GM21737 (cell line): ENCODE results near the gene RFTN2.
"Not testable (repeated sequence)": the region's sequence is repeated elsewhere in the genome, so short reads cannot be mapped to it uniquely, and the experiment has no call there.

Experiments
- ATAC-seq: cut with Tn5 transposase; IDR thresholded peaks from one replicate; pipeline ENCODE4 v1.9.1; 2021; ENCODE audit warnings: mild to moderate bottlenecking, moderate library complexity; ENCODE audit not compliant: unreplicated experiment

RFTN2 gene

DNA sequence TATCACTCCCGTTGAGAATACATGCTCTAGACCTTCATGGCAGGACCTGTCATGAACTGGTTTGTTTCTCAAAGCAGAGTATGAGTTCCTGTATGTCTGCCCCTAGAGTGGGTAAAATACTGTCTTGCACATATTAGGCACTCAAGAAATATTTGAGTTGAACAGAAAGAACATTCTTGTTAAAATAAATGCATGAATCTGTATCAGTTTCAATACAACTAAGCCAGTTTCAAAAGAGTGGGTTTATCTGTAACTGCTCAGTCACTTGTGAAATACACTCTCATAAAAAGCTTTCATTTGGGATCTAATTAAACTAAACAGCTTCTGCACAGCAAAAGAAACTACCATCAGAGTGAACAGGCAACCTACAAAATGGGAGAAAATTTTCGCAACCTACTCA is 69.2 kb downstream of the RFTN2 start:
- ATAC-seq, result peak; percentile 78

DNA sequence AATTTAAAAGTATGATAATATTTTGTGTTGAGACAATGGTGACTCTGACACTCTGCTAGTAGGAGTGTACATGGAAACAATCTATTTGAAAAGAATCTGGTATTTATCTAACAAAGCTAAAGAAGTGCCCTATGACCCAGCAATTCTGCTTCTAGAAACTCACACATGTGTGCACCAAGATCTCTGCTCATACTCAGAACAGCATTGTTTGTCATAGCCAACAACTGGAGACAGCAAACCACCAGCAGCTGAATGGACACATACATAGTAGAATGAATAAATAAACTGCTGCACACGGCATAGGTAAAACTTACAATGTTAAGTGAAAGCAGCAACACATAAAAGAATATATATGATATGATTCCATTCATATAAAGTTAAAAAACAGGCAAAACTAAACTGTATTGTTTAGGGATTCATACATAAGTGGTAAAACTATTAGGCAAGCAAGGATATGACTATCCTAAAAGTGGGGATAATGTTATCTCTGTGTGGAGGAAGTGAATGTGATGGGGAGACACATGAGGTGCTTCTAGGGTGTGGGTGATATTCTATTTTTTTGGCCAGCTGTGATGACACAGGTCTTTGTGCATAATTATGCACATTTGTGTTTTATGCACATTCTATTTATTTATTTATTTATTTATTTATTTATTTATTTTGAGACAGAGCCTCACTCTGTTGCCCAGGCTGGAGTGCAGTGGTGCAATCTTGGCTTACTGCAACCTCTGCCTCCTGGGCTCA is 71.1 kb downstream of the RFTN2 start:
- ATAC-seq, result no peak

DNA sequence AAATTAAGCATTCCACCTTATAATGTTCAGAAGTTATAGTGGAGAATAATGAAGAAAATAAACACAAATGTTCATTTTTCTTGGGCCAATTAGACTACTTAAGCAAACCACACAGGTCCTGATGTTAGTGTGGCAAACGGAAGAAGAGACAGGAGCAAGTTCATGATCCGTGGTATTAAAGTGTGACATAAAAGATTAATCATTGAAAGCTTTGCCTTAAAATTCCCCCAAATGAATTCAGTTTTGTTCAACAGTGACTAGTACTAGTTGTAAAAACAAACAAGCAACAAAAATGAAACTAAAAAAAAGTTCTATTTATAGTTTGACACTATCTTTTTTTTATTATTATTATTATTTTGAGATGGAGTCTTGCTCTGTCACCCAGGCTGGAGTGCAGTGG is 73.7 kb downstream of the RFTN2 start:
- ATAC-seq, result no peak

- ATAC-seq, result no peak
Measured at GRCh38 chr2:197600306-197600705, 75.1 kb downstream of the RFTN2 start.

- peak; percentile 50 for ATAC-seq
Measured at GRCh38 chr2:197599285-197599965, 76.0 kb downstream of the RFTN2 start.

- ATAC-seq, result no peak
Measured at GRCh38 chr2:197598450-197598849, 76.9 kb downstream of the RFTN2 start.

DNA sequence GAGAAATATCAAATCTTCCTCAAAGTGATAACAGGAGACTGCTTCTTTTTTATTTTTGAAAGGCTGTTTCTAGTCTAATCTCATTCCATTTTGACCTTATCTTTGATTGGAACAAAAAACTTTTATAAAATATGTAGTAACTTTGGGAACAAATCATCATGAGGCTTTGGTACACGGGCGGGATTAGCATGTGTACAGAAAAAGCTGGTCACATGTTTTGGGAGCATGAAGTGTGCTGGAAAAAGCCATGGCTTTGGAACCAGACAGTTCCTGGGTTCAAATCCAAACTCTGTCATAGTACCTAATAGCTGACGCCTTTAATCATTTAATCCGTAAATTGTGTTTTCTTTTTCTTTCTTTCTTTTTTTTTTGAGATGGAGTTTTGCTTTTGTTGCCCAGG is 78.2 kb downstream of the RFTN2 start:
- no peak for ATAC-seq

DNA sequence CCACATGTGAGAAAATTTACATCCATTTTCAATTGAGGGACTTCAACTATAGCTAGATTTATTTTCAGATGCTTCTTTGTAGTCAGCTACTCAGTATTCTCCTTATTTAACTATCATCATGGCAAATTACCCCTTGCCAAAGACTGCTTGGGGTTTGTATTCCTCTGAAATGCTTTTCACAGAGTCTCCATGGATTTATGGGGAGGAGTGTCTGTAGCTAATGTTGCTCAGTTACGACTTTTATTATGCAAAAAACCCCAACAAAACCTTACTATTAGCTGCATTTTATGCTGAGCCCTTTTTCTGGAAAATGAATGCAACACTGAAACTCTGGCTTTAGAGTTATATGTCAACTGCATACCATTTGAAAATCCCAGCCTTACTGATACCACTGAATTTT is 78.6 kb downstream of the RFTN2 start:
- ATAC-seq, result no peak

GRCh38 chr2:197591339-197592072 is 83.9 kb downstream of the RFTN2 start:
- no peak for ATAC-seq

GRCh38 chr2:197587255-197587654 is 88.1 kb downstream of the RFTN2 start:
- not testable (repeated sequence) for ATAC-seq

DNA sequence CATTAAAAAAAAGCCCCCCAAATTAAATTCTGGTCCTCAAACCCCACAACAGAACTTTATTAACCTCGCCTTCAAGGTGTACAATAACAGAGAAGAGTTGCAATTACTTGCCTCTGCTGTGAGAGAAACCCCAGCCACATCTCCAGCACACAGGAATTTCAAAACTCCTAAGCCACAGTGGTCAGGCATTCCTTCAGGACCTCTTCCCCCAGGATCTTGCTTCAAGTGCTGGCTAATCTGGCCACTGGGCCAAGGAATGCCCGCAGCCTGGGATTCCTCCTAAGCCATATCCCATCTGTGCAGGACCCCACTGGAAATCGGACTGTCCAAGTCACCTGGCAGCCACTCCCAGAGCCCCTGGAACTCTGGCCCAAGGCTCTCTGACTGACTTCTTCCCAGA is 95.2 kb downstream of the RFTN2 start:
- not testable (repeated sequence) for ATAC-seq

- ATAC-seq, result not testable (repeated sequence)
Measured at GRCh38 chr2:197578294-197578693, 97.1 kb downstream of the RFTN2 start.

DNA sequence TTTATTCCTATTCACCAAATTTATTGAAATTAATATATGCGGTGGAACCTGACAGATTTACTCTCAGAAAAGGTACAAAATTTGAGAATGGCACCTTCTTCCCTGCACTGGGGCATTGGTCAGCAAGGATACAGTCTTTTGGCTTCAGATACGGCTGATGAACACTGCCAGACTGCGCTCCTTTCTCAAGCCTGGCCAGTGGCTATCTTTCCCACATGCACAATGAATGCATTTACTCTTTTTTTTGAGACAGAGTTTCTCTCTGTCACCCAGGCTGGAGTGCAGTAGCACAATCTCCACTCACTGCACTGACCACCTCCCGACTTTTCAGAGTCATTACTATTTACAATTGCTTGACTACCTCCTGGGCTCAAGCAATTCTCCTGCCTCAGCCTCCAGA is 97.9 kb downstream of the RFTN2 start:
- no peak for ATAC-seq

DNA sequence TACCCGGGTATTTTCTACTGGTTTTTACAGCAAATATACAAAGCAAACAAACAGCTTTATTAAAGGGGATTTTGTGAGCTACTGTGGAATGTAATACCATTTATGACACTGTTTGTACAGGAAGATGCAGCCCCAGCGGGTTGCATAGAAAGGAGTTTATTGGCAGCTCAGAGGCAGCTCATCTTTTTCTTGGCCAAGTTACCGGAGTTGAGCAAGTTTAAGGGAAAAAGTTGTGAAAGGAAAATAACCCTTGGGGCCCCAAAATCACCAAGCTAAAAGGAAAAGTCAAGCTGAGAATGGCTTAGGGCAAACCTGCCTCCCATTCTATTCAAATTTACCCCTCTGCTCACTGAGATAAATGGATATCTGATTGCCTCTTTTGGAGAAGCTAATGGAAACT is 98.8 kb downstream of the RFTN2 start:
- ATAC-seq, result no peak

GRCh38 chr2:197575987-197576386 is 99.4 kb downstream of the RFTN2 start:
- no peak for ATAC-seq

DNA sequence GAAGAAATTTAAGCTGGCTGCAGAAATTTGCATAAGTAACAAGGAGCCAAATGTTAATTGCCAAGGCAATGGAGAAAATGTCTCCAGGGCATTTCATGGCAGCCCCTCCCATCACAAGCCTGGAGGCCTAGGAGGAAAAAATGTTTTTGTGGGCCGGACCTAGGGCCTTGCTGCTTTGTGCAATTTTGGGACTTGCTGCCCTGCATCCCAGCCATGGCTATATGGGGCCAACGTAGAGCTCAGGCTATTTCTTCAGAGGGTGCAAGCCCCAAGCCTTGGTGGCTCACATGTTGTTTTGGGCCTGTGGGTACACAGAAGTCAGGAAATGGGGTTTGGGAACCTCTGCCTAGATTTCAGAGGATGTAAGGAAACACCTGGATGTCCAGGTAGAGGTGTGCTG is 101.8 kb downstream of the RFTN2 start:
- no peak for ATAC-seq

DNA sequence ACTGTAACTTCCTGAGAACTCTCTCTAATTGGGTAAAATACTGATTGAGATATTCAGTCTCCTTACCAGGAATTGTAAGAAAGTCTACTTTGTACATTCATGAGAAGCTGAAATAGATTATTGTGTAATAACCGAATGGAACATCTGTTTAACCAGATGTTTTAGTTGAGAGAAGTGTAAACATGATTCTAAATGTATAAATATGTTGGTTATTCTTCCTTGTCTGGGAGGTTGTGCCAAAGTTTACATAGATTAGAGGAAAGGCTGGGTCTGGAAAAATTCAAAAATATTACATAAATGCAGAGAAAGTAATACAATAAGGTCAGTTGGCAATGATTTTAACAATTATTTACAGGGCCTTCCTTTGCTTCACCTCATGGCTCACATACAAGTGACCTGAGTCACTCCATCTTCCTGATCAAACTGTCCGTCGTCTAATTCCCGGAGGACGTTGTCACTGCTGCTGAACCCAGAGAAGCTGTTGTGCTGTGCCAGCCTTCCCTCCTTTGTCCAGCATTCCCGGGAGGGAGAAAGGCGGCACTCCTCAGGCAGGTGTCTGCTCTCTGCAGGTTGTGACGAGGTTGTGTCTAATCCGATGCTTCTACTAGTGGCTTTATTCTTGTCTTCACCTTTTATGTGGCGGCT is 103.6 kb downstream of the RFTN2 start:
- ATAC-seq, result no peak

GRCh38 chr2:197560146-197560665 is 115.2 kb downstream of the RFTN2 start:
- no peak for ATAC-seq

GRCh38 chr2:197559681-197560080 is 115.7 kb downstream of the RFTN2 start:
- ATAC-seq, result no peak

DNA sequence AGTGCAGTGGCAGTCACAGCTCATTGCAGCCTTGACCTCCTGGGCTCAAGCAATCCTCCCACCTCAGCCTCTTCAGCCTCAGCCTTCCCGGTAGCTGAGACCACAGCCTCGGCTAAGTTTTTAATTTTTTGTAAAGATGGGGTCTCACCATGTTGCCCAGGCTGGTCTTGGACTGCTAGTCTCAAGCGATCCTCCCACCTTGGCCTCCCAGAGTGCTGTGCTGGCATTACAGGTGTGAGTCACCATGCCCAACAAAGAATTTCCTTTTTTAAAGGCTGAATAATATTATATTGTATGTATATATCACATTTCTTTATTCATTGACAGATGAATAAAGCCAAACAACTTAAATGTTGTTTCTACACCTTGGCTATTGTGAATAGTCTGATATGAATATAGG is 117.0 kb downstream of the RFTN2 start:
- no peak for ATAC-seq

DNA sequence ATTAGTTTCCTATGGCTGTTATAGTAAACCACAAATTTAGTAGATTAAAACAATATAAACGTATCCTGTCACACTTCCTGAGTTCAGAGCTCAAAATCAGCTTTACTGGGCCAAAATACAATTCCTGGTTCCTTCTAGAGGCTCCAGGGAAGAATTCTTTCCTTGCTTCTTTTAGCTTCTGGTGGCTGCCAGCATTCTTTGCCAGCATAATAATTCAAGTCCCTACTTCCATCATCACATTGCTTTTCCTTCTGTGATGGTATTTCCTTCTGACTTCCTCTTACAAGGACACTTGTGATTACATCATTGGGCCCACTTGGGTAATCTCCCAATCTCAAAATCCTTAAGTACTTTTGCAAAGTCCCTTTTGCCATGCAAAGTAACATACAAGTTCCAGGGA is 118.9 kb downstream of the RFTN2 start:
- ATAC-seq, result no peak
